Activated CD4-positive, alpha-beta T cell treated with anti-CD3 and anti-CD28 coated beads, Interleukin-2, Interleukin-6, amounts not matched to agents 100 ng/mL and 50 ng/mL, durations not matched to agents 16 hours and 8 hours (primary cell): ENCODE results near the gene KRT71.

ENCODE experiments used
- DNase-seq: peaks from one replicate; pipeline ENCODE4 v3.0.0-alpha.2; 2020

KRT71 gene

DNA sequence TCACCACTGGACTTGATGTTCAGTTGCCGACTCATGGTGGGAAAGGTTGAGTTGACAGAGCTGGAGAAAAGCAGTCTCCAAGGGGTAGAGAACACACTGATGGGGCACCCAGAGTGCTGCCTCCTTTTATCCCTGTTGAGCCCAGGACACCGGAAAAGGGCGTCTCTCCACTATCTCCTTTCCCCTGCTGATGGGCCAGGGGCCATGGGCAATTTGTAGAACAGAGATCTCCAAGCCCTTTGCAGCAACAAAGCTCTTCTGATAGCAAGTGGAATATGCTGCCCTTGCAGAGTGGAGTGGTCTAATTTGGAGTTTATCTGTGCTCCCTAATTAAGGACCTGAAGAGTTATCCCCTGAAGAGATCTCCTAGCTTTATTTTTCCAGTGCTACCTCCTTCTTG is 20.8 kb upstream of the KRT71 start, which contains the start of gene KRT74:
KRT74 (minus strand) TSS at position 101 of the 400 bp plus-strand sequence; CDS start at position 35, 66 bp downstream.
- no peak for DNase-seq

DNA sequence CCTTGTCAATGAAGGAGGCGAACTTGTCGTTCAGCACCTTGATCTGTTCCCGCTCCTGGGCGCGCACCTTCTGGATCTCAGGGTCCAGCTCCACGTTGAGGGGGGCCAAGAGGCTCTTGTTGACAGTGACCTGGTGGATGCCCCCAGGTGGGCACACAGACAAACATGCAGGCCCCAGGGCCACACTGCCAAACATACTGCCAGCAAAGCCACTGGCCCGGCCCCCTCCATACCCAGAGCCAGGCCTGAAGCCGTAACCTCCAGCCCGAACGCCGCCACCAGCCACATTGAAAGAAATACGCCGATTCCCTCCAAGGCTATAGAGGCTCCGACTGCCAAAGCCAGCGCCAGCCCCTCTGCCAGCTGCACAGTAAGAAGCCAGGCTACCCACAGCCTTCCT is 20.4 kb upstream of the KRT71 start:
- no peak for DNase-seq

- DNase-seq: no peak
Observed at GRCh38 chr12:52570511-52570910, 17.6 kb upstream of the KRT71 start.

DNA sequence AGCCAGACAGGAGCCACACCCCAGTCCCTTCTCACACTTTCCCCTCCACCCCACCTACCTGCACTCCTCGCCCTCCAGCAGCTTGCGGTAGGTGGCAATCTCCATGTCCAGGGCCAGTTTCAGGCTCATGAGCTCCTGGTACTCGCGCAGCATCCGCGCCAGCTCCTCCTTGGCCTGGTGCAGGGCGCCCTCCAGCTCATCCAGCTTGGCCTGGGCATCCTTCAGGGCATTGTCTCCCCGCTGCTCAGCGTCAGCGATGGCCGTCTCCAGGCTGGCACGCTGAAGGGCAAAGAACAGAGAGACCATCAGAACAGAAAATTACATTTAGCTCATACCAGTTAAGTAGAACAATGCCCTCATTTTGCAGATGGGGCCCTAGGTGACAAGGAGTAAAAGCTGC is 15.2 kb upstream of the KRT71 start:
- DNase-seq: no peak

GRCh38 chr12:52566847-52567291 is 13.9 kb upstream of the KRT71 start:
- no peak for DNase-seq

DNA sequence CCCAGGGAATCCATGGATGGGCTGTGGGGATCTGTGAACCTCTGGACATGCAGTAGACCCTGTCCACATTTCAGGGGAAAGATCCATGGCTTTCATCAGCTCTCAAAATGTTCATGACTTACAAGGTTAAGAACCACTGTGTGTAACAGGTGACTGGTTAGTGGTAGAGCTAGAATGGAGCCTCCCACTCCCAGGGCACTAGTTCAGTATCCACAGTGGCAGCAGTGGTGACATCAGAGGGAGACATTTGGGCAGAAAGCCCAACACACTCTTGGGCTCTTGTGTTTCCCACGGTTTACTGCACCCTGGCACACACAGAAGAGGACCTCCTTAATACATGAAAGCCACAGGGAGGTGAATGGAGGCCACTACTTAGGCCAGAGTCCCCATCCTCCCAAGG is 11.6 kb upstream of the KRT71 start:
- DNase-seq: no peak

- no peak for DNase-seq
Observed at GRCh38 chr12:52561880-52562449, 9.0 kb upstream of the KRT71 start.

DNA sequence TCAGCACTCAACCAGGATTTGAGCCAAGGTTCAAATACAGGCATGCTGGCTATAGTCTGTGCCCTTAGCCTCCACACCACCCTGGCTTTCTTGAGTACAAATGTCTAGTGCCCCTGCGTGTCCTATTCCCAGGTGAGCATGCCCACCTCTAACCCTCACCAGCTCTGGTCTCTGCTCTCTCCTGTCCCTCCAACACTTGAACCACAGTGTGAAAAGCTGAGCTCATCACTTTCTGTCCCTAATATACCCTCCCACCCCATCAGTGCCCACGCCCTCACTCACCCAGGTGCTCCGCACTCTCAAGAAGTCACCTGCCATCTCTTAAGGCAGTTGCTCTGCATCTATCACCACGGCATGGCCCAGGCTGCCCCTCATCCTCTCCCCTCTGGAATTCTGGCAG is 7.0 kb upstream of the KRT71 start:
- no peak for DNase-seq

DNA sequence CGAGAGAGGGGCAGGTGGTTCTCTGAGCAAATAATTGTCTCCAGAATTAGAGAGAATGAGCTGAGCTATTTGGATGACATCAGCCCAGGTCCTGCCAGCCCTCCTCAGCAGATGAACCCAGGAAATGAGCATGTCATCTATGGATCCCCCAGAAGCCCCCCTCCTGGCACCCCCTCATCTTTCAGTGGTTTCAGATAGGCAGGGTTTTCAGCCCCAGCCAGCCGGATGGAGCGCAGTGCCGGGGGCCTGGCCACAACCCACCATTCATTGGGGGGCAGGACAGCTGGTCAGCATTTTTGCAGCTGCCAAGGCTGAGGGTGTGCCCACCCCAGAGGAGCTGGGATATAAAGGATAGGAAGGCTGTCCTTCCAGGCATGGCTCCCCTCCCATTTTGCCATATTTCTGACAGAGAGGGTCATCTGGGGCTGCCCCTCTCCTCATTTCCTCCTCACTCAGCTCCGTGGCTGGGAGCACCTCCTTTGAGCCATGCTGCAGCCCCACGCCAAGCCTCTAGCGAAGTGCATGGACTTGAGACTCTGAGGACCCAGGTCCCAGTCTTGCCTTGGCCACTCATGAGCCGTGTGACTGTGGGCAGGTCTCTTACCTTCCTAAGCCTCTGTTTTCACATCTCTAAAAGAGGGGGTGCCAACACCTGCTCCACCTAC is 6.0 kb upstream of the KRT71 start:
- no peak for DNase-seq

- no peak for DNase-seq
Observed at GRCh38 chr12:52557476-52557875, 4.5 kb upstream of the KRT71 start.

GRCh38 chr12:52555577-52555976 is 2.6 kb upstream of the KRT71 start:
- no peak for DNase-seq

- no peak for DNase-seq
Observed at GRCh38 chr12:52552055-52552454, 890 bp downstream of the KRT71 start.

DNA sequence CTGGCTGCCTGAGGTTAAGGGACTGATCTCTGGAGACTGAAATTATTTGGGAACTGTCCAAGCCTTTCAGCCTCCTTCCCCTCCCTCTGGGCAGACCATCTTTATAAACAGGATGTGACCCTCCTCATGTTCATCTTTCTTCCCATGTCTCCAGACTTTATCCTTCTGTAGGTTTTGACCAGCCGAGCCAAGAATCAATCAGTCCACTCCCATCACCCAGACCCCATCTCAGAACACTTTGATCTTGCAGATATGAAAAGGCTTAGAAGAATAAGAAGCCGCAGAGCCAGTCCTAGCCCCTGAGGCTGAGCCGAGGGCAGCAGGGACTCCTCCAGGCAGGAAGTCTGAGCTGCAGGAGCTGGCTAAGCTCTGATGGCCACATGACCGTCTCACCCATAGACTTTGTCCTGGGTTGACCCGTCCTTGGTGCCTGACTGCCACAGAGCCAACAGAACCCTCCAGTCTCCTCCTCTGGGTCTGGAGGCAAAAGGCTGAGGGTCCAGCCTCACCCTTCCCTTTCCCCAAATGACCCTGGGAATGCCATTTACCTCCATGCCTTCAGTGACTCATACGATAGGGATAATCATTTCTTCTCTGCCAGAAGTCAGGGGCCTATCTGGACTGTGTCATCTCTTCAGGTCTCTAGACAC is 1.6 kb downstream of the KRT71 start:
- DNase-seq: no peak

DNA sequence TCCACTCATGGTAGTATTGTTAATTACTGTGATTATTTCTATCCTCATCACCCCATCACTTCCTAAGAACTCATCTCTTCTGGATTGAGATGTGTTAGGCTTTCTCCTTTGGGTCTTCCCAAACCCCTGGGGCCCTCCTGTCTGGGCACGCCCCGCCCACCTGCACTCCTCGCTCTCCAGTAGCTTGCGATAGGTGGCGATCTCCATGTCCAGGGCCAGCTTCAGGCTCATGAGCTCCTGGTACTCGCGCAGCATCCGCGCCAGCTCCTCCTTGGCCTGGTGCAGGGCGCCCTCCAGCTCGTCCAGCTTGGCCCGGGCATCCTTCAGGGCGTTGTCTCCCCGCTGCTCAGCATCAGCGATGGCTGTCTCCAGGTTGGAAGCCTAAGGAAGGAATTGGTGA is 6.8 kb downstream of the KRT71 start:
- no peak for DNase-seq

DNA sequence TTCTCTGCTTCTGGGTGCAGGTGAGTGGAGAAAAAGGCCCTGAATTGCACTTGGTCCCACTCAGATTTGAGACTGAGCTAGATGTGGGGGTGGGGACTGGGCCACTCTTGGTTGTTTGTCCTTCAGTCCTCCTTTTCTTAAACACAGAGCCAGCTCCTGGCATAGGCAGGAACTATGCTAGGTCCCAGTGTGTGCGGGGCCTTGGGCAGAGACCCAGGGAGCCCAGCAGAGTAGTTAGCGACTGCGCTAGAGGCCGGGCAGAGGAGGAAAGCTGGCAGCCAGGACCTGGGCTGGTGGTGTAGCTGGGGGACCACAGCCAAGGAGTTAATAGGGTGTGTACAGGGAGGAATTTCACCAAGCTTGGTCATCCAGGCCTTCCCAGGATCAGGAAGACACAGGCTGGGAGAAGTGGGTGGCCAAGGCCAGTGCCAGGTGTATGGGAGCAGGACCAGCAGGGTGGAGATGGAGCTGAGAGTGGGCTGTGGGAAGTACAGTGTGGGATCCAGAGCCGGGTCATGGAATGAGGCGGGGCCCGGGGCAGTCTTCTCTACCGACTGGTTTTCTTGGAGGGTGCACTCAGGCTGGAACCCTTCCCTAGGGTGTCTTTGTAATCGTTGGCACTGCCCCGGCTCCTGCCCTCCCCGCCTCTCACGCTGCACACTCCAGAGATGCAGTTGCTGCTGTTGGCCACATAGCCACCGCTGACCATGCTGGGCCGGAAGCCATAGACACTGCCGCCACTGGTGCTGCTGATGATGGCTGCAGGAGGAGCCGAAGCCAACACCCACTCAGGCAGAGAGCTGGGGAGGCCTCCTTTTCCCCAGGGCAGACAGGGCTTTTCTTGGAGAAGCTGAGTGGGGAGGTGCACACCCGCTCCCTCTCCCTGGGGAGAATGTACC is 8.7 kb downstream of the KRT71 start:
- no peak for DNase-seq

GRCh38 chr12:52542785-52543318 is 10.1 kb downstream of the KRT71 start:
- DNase-seq: no peak

- no peak for DNase-seq
Observed at GRCh38 chr12:52542157-52542556, 10.8 kb downstream of the KRT71 start.

DNA sequence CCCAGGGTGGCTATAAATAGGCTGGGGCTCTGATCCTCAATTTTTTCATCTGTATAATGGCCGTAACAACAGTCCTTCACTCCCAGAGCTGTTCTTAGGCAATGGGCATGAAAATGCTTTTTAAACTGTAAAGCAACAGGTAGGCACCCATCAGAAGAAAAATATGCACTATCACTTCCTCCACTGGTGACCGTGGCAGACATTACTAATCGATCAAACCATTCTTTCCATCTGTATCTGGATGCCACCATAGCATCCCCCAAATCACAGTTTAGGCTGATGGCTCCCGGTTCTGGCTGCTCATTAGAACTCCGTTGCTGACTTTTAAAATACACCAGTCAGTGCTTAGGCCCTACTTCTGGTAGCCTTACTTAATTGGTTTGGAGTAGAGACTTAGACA is 11.2 kb downstream of the KRT71 start:
- no peak for DNase-seq

- no peak for DNase-seq
Observed at GRCh38 chr12:52540531-52540930, 12.4 kb downstream of the KRT71 start.

DNA sequence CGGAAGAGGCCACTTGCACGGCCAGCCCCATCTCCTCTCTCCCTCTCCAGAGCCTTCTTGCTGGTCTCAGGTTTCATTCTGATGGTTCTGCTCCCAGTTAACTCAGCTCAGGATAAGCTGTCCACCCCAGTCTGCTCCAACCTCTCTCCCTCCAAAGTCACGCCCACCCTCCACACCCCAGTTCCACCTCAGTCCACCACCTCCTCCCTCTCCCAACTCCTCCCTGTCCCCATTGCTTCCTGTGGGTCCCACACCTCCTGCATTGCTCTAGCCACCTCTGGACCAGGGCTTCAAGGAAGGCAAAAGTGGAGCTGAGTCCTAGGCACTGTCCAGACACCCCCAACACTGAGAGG is 13.1 kb downstream of the KRT71 start:
- DNase-seq: no peak

DNA sequence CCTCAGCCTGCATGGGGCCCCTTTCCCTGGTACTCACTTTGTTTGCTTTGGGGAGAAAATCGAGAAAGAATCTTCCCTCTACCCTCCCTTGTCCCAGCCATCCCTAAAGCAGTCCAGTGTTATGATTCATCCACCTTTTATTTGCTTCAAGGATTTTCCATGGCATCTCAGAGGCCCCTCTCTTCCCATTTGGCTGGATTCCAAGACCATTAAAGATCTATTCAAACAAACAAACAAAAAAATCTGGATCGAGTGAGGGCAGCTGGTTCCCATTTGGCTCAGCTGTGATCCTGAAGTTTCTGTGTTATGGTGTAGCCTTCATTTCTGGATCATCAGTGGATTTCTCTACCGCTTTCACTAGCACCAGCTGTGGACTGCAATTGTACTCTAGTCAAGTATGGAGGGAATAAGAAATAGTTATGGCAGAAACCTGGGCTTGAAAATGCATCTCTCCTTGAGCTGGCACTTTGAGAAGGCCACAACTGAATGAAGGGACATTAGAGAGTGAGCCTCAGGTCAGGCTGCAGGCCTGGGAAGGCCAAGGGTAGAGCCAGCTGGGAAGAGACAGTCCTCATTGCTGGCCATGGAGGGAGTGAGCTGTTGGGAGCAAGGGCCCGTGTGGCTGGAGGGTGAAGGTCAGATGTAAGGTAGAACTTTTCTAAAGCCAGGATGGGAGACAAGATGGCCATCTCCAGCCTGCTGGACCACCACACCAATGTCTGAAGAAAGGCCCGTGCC is 13.7 kb downstream of the KRT71 start:
- no peak for DNase-seq

- DNase-seq: no peak
Observed at GRCh38 chr12:52537101-52537500, 15.8 kb downstream of the KRT71 start.
